Esophagus muscularis mucosa (tissue), 3 donors: ENCODE data around the gene NEK5.

Source experiments
- CTCF ChIP-seq, 3 experiments: fragments of 200-600 bp in 2 of 3; fragments of 450-650 bp in 1 of 3; sonication (generic) in 2 of 3; IDR thresholded peaks; one replicate each; pipeline ENCODE4 v1.5.1; 2017 to 2019; ENCODE audit warnings: antibody characterized with exemption in 3 of 3, mild to moderate bottlenecking in 2 of 3, moderate library complexity in 1 of 3
- POLR2AphosphoS5 ChIP-seq, 2 donors: sonication (generic); formaldehyde crosslinking; IDR thresholded peaks; one replicate each; pipeline ENCODE4 v1.6.1; 2017; ENCODE audit warnings: antibody characterized with exemption in 2 of 2

GRCh38 chr13:52096748-52097147 is 32.1 kb downstream of the NEK5 start:
- TF ChIP-seq CTCF (IDR thresholded peaks at IDR 0.05) (no peak), POLR2AphosphoS5 (IDR thresholded peaks at IDR 0.05) (no peak)
